Stimulated activated CD8-positive, alpha-beta memory T cell treated with anti-CD3 and anti-CD28 coated beads, Interleukin-12 subunit alpha, Interleukin-12 subunit beta, amount 100 ng/mL, for 4 hours (primary cell): ENCODE measurements around the gene IL16.
"Not testable (repeated sequence)": the region's sequence is repeated elsewhere in the genome, so short reads cannot be mapped to it uniquely, and the experiment has no call there.

Experiments used
- DNase-seq: peaks from one replicate; pipeline ENCODE4 v3.0.0-alpha.2; 2020; ENCODE audit warnings: low read depth

The IL16 gene

GRCh38 chr15:81196576-81197254 is at the start of gene IL16:
Gene IL16, plus strand, starts transcription at chr15:81196879. Its CDS starts 28,521 bp downstream, at chr15:81225400.
- no peak for DNase-seq

- DNase-seq = no peak
Observed at GRCh38 chr15:81151389-81151788, 45.3 kb upstream of the IL16 start.

GRCh38 chr15:81152339-81152738 is 44.3 kb upstream of the IL16 start:
- no peak for DNase-seq

- no peak for DNase-seq
Observed at GRCh38 chr15:81152799-81153198, 43.9 kb upstream of the IL16 start.

GRCh38 chr15:81155375-81156218 is 41.1 kb upstream of the IL16 start:
- no peak for DNase-seq

- DNase-seq = no peak
Observed at GRCh38 chr15:81156324-81156723, 40.4 kb upstream of the IL16 start.

GRCh38 chr15:81157195-81157938 is 39.3 kb upstream of the IL16 start:
- no peak for DNase-seq

GRCh38 chr15:81157939-81158223 is 38.8 kb upstream of the IL16 start:
- DNase-seq = no peak

- not testable (repeated sequence) for DNase-seq
Observed at GRCh38 chr15:81158561-81158960, 38.1 kb upstream of the IL16 start.

GRCh38 chr15:81160312-81161159 is 36.1 kb upstream of the IL16 start:
- DNase-seq = no peak

- no peak for DNase-seq
Observed at GRCh38 chr15:81161160-81161673, 35.5 kb upstream of the IL16 start.

GRCh38 chr15:81161851-81162250 is 34.8 kb upstream of the IL16 start:
- no peak for DNase-seq

- no peak for DNase-seq
Observed at GRCh38 chr15:81163961-81164800, 32.5 kb upstream of the IL16 start.

- DNase-seq = no peak
Observed at GRCh38 chr15:81165535-81165934, 31.1 kb upstream of the IL16 start.

- no peak for DNase-seq
Observed at GRCh38 chr15:81166636-81167305, 29.9 kb upstream of the IL16 start.

GRCh38 chr15:81168131-81168526 is 28.6 kb upstream of the IL16 start:
- no peak for DNase-seq

GRCh38 chr15:81168644-81169043 is 28.0 kb upstream of the IL16 start:
- no peak for DNase-seq

- no peak for DNase-seq
Observed at GRCh38 chr15:81170511-81170910, 26.2 kb upstream of the IL16 start.

GRCh38 chr15:81171286-81171685 is 25.4 kb upstream of the IL16 start:
- no peak for DNase-seq

GRCh38 chr15:81174125-81174791 is 22.4 kb upstream of the IL16 start:
- no peak for DNase-seq
